GM12878 (cell line): ENCODE data around the gene FITM1. TPM values are rescaled to one million over a fixed set of nuclear protein-coding genes. Genes with fewer than 3 reads are reported as not detected.

ENCODE experiments used
- ASH2L ChIP-seq: fragments of 300-600, 200-600 bp; sonication (generic); IDR thresholded peaks from 2 replicates; pipeline ENCODE4 v1.6.1; 2017; ENCODE audit warnings: low read depth, mild to moderate bottlenecking, borderline replicate concordance
- DPF2 ChIP-seq: fragments of 450-650 bp; IDR thresholded peaks from 2 replicates; pipeline ENCODE4 v1.6.1; 2017; ENCODE audit warnings: mild to moderate bottlenecking
- FOS ChIP-seq: IDR thresholded peaks from 3 replicates; pipeline ENCODE4 v1.6.1; 2011; ENCODE audit warnings: borderline replicate concordance; ENCODE audit not compliant: insufficient read length; ENCODE audit errors: extremely low read depth
- FOXK2 ChIP-seq: fragments of 450-650 bp; IDR thresholded peaks from 2 replicates; pipeline ENCODE4 v1.6.1; 2017; ENCODE audit warnings: mild to moderate bottlenecking, moderate library complexity
- GABPA ChIP-seq: IDR thresholded peaks from 2 replicates; pipeline ENCODE4 v1.6.1; 2014; ENCODE audit warnings: antibody characterized with exemption, low read depth, mild to moderate bottlenecking, inconsistent platforms
- HCFC1 ChIP-seq: fragments of 150-350 bp; IDR thresholded peaks from 2 replicates; pipeline ENCODE4 v1.6.1; 2014; ENCODE audit warnings: low read length
- HDAC2 ChIP-seq: fragments of 200-600 bp; sonication (generic); IDR thresholded peaks from 2 replicates; pipeline ENCODE4 v1.6.1; 2017
- HDGF ChIP-seq: fragments of 450-650 bp; IDR thresholded peaks from 2 replicates; pipeline ENCODE4 v1.6.1; 2016; ENCODE audit warnings: antibody characterized with exemption
- JUND ChIP-seq: IDR thresholded peaks from 2 replicates; pipeline ENCODE4 v1.6.1; 2012; ENCODE audit warnings: low read depth, mild to moderate bottlenecking, low read length, improper control_type of control experiment, moderate library complexity
- KDM1A ChIP-seq: fragments of 200-600 bp; sonication (generic); IDR thresholded peaks from 2 replicates; pipeline ENCODE4 v1.6.1; 2016; ENCODE audit warnings: borderline replicate concordance
- MEF2A ChIP-seq: IDR thresholded peaks from 2 replicates; pipeline ENCODE4 v1.6.1; 2011; ENCODE audit warnings: low read depth, mild to moderate bottlenecking, low read length, moderate library complexity; ENCODE audit not compliant: insufficient read depth
- MYB ChIP-seq: fragments of 150-350 bp; IDR thresholded peaks from 2 replicates; pipeline ENCODE4 v1.6.1; 2014; ENCODE audit warnings: mild to moderate bottlenecking, low read depth, low read length, borderline replicate concordance
- NFXL1 ChIP-seq: fragments of 450-650 bp; IDR thresholded peaks from 2 replicates; pipeline ENCODE4 v1.6.1; 2017; ENCODE audit warnings: antibody characterized with exemption, mild to moderate bottlenecking, borderline replicate concordance
- NFYB ChIP-seq: IDR thresholded peaks from 2 replicates; pipeline ENCODE4 v1.6.1; 2011; ENCODE audit warnings: low read depth, mild to moderate bottlenecking, low read length, improper control_type of control experiment, moderate library complexity; ENCODE audit not compliant: insufficient read depth
- NR2F1 ChIP-seq: fragments of 450-650 bp; conservative IDR thresholded peaks from 2 replicates; pipeline ENCODE4 v1.6.1; 2017; ENCODE audit warnings: mild to moderate bottlenecking
- RAD51 ChIP-seq: fragments of 450-650 bp; IDR thresholded peaks from 2 replicates; pipeline ENCODE4 v1.6.1; 2016; ENCODE audit warnings: moderate library complexity, mild to moderate bottlenecking, inconsistent platforms
- RBBP5 ChIP-seq: fragments of 200-600 bp; sonication (generic); conservative IDR thresholded peaks from 2 replicates; pipeline ENCODE4 v1.6.1; 2016
- REST ChIP-seq: IDR thresholded peaks from 2 replicates; pipeline ENCODE4 v1.6.1; 2012; ENCODE audit warnings: mild to moderate bottlenecking, low read depth, low read length
- SKIL ChIP-seq: fragments of 450-650 bp; IDR thresholded peaks from 2 replicates; pipeline ENCODE4 v1.6.1; 2017; ENCODE audit warnings: mild to moderate bottlenecking, low read depth, inconsistent platforms; ENCODE audit not compliant: poor library complexity, severe bottlenecking
- SMAD5 ChIP-seq: IDR thresholded peaks from 2 replicates; pipeline ENCODE4 v1.6.1; 2016; ENCODE audit warnings: antibody characterized with exemption, low read depth
- SP1 ChIP-seq: IDR thresholded peaks from one replicate; pipeline ENCODE4 v1.6.1; 2011; ENCODE audit warnings: low read depth, low read length
- STAT3 ChIP-seq: IDR thresholded peaks from 2 replicates; pipeline ENCODE4 v1.6.1; 2011; ENCODE audit warnings: low read depth, low read length, improper control_type of control experiment
- SUZ12 ChIP-seq: fragments of 200-600 bp; sonication (generic); IDR thresholded peaks from one replicate; pipeline ENCODE4 v1.6.1; 2018; ENCODE audit warnings: antibody characterized with exemption, mild to moderate bottlenecking; ENCODE audit not compliant: unreplicated experiment
- TCF12 ChIP-seq: IDR thresholded peaks from 2 replicates; pipeline ENCODE4 v1.6.1; 2011; ENCODE audit warnings: low read depth, mild to moderate bottlenecking, low read length
- ZNF207 ChIP-seq: fragments of 450-650 bp; IDR thresholded peaks from 2 replicates; pipeline ENCODE4 v1.6.1; 2014; ENCODE audit warnings: antibody characterized with exemption, mild to moderate bottlenecking, borderline replicate concordance
- ZNF217 ChIP-seq: fragments of 450-650 bp; IDR thresholded peaks from 2 replicates; pipeline ENCODE4 v1.6.1; 2017; ENCODE audit warnings: antibody characterized with exemption, mild to moderate bottlenecking
- ZZZ3 ChIP-seq: IDR thresholded peaks from 2 replicates; pipeline ENCODE4 v1.6.1; 2011; ENCODE audit warnings: low read depth; ENCODE audit not compliant: control insufficient read depth, insufficient read length
- polyA plus RNA-seq, 11 experiments: library from polyadenylated mRNA; depleted of rRNA in 4 of 11; unstranded in 6 of 11; stranded (reverse) in 5 of 11; fragments of >200 nt; fragmentation: Nextera tagmentation in 4 of 11; fragmentation: Illumina TruSeq in 1 of 11; extraction: Ambion mirVana in 4 of 11; extraction: Trizol in 1 of 11; gene quantifications; 1 replicate in 1 of 11; 2 replicates in 10 of 11; pipeline versions ENCODE4 v1.2.1 to v1.2.3, GENCODE V29; 2011 to 2016; ENCODE audit warnings: inconsistent platforms in 2 of 11, missing spikeins in 2 of 11, low read depth in 1 of 11
- total RNA-seq, 4 experiments: library from RNA; depleted of rRNA in 3 of 4; stranded (reverse); fragments of >200 nt in 3 of 4; fragmentation: Illumina TruSeq in 1 of 4; extraction: Trizol in 1 of 4; gene quantifications; 2 replicates each; pipeline versions ENCODE4 v1.2.1 to v1.2.3, GENCODE V29; 2013 to 2021

The FITM1 gene
- total and polyA plus RNA-seq, 10 of the 15 experiments (the other 5 are each of a cell fraction or from before 2014, with no cell fraction given), result 0.11 to 1.9 (median 0.45) TPM; not detected in 2

- no peak for TF ChIP-seq DPF2
- no peak for TF ChIP-seq JUND
- no peak for TF ChIP-seq ZZZ3
- TF ChIP-seq ASH2L, result no peak
- peak; percentile 62; the same call in 1 of the 2 replicates for TF ChIP-seq STAT3
- TF ChIP-seq SUZ12, result no peak
- no peak for TF ChIP-seq HDAC2
- TF ChIP-seq RAD51, result peak; percentile 99
- TF ChIP-seq GABPA, result no peak
- no peak for TF ChIP-seq KDM1A
- TF ChIP-seq FOS, result no peak
- TF ChIP-seq SP1, result no peak
- no peak for TF ChIP-seq NFXL1
- TF ChIP-seq ZNF217, result no peak
- TF ChIP-seq SMAD5, result peak; percentile 99
- TF ChIP-seq MEF2A, result no peak
- no peak for TF ChIP-seq RBBP5
- no peak for TF ChIP-seq ZNF207
- TF ChIP-seq REST, result no peak
- TF ChIP-seq FOXK2, result peak; percentile 59; the same call in 1 of the 2 replicates
- TF ChIP-seq HDGF, result peak; percentile 91
- no peak; the same call in none of the 2 replicates for TF ChIP-seq HCFC1
- no peak for TF ChIP-seq MYB
- no peak for TF ChIP-seq TCF12
- peak; percentile 74; the same call in 1 of the 2 replicates for TF ChIP-seq NR2F1
- no peak for TF ChIP-seq SKIL
- TF ChIP-seq NFYB, result peak; percentile 84
Measured at GRCh38 chr14:24095271-24096068, 35.0 kb upstream of the FITM1 start (continued).
